AG10803 (cell line): ENCODE measurements around the gene STOM.
A peak's percentile ranks its signal among the peaks of the same experiment; 100 is the strongest.

Experiments used
- DNase-seq: peaks from one replicate; pipeline ENCODE4 v3.0.0; 2010; ENCODE audit warnings: low read depth
- H3K4me3 ChIP-seq: 2 replicates; pipeline ENCODE4 v1.5.1; 2011; ENCODE audit warnings: mild to moderate bottlenecking, low read length, control low read depth
- CTCF ChIP-seq: conservative IDR thresholded peaks from 2 replicates; pipeline ENCODE4 v1.5.1; 2011; ENCODE audit warnings: mild to moderate bottlenecking, low read length, control low read depth, inconsistent platforms

Gene STOM

DNA sequence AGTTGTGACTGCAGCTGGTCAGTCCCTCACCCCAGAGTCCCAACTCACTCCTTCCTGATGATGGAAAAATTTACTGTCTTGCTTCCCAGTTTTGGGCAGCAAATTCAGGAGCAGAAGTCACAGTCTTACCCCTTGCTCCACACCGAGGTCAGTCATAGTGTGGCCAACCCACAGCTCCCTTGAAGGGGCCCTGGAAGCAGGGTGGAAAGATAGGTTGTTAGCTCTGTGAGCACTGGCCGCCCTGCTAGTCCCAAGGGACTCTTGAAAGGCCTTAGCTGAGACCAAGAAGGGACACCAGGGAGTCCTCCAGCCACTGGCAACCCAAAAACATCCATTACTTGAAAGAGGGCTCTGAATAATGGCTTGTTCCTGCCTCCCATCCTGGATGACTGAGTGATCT, 62.1 kb downstream of the STOM start:
- TF ChIP-seq CTCF, result no peak
- no peak for DNase-seq
- H3K4me3 ChIP-seq, result no peak overlapping the region

DNA sequence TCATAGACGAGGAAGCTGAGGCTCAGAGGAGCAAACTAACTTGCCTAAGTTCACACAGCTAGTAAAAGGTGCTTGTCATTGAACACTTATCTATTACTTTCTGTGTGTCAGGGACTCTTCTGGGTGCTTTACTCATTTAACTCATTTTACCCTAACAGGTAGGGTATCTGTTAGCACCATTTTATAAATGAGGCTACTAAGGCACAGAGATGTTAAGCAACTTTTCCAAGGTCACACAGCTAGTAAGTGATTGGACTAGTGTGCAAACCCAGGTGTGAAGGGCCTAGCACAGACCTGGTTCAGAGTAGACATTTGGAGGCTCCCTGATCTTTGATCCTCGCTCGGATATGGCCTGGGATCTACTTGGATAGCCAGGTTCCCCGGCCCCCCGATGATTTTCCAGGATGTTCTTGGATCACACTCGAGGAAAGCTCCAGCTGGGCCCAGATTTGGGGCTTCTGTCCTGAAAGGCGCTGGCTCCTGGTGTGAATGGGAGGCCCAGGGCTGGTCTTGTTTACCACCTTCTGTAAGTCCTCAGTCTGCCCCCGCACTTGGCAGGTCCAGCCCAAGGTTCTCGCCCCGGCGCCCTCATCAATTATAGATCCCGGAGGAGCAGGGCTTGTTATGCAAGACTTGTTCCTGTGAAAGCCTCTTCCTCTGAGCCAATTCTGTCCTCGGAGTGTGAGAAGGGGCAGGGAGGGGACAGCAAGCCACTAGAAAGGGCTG, 64.6 kb downstream of the STOM start:
- TF ChIP-seq CTCF, result no peak
- DNase-seq, result peak; percentile 39
- H3K4me3 ChIP-seq, result no peak overlapping the region

- no peak overlapping the region for H3K4me3 ChIP-seq
- no peak for DNase-seq
- TF ChIP-seq CTCF, result no peak
These were observed 65.3 kb downstream of the STOM start for GRCh38 chr9:121304707-121305106.

- H3K4me3 ChIP-seq, result no peak overlapping the region
- no peak for DNase-seq
- no peak for TF ChIP-seq CTCF
These were observed 66.3 kb downstream of the STOM start for GRCh38 chr9:121303456-121304451.

DNA sequence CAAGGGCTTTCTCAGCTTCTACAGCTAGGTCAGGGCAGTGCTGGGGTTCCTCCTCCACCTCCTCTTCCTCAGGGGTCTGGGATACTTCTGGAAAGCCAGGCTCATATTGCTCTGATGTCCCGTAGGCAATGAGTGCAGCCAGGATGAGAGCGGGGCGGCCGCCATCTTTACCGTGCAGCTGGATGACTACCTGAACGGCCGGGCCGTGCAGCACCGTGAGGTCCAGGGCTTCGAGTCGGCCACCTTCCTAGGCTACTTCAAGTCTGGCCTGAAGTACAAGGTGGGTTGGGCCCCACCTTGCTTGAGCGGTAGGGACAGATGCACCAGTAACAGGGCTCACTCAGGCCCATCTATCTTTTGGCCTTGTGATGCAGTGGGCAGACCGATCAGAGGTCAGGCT, 67.3 kb downstream of the STOM start:
- no peak overlapping the region for H3K4me3 ChIP-seq
- no peak for DNase-seq
- TF ChIP-seq CTCF, result no peak

- no peak for TF ChIP-seq CTCF
These were observed 67.7 kb downstream of the STOM start for GRCh38 chr9:121302341-121302740.

DNA sequence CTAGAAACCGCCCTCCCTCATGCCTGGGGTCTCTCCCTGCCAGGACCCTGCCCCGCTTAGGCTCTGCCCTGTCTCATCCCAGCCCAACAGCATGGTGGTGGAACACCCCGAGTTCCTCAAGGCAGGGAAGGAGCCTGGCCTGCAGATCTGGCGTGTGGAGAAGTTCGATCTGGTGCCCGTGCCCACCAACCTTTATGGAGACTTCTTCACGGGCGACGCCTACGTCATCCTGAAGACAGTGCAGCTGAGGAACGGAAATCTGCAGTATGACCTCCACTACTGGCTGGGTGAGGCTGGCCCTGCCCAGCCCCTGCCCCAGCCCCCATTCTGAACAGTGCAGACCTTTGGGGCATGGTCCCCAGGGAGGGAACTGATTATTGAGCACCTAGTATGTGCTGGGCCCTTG, 68.2 kb downstream of the STOM start:
- DNase-seq, result no peak
- TF ChIP-seq CTCF, result no peak
- H3K4me3 ChIP-seq, result no peak overlapping the region

More at GRCh38 chr9:121302341-121302740, 67.7 kb downstream of the STOM start:
- no peak overlapping the region for H3K4me3 ChIP-seq
- DNase-seq, result no peak
